HG02571 (cell line): ENCODE measurements around the gene PRIM2.
"Not testable (repeated sequence)": the region's sequence is repeated elsewhere in the genome, so short reads cannot be mapped to it uniquely, and the experiment has no call there.

ENCODE experiments used
- ATAC-seq: cut with Tn5 transposase; IDR thresholded peaks from one replicate; pipeline ENCODE4 v1.9.1; 2021; ENCODE audit warnings: mild to moderate bottlenecking, moderate library complexity; ENCODE audit not compliant: unreplicated experiment

PRIM2 gene

GRCh38 chr6:57579489-57579888 is 262.1 kb downstream of the PRIM2 start:
- ATAC-seq = not testable (repeated sequence)

GRCh38 chr6:57581586-57581985 is 264.2 kb downstream of the PRIM2 start:
- ATAC-seq = not testable (repeated sequence)

GRCh38 chr6:57601105-57601504 is 283.7 kb downstream of the PRIM2 start:
- not testable (repeated sequence) for ATAC-seq

- ATAC-seq = not testable (repeated sequence)
Measured at GRCh38 chr6:57605303-57605702, 287.9 kb downstream of the PRIM2 start.

GRCh38 chr6:57606331-57606730 is 288.9 kb downstream of the PRIM2 start:
- not testable (repeated sequence) for ATAC-seq

GRCh38 chr6:57610612-57611011 is 293.2 kb downstream of the PRIM2 start:
- ATAC-seq = not testable (repeated sequence)

GRCh38 chr6:57618959-57619358 is 301.5 kb downstream of the PRIM2 start:
- not testable (repeated sequence) for ATAC-seq

GRCh38 chr6:57631773-57632172 is 314.3 kb downstream of the PRIM2 start:
- ATAC-seq = not testable (repeated sequence)

GRCh38 chr6:57658526-57658925 is 341.1 kb downstream of the PRIM2 start:
- ATAC-seq = not testable (repeated sequence)

GRCh38 chr6:57659794-57660193 is 342.4 kb downstream of the PRIM2 start:
- not testable (repeated sequence) for ATAC-seq

GRCh38 chr6:57660940-57661339 is 343.5 kb downstream of the PRIM2 start:
- ATAC-seq = not testable (repeated sequence)

GRCh38 chr6:57668108-57668507 is 350.7 kb downstream of the PRIM2 start:
- not testable (repeated sequence) for ATAC-seq

- not testable (repeated sequence) for ATAC-seq
Measured at GRCh38 chr6:57671237-57671636, 353.8 kb downstream of the PRIM2 start.

GRCh38 chr6:57671937-57672627 is 354.7 kb downstream of the PRIM2 start:
- ATAC-seq = not testable (repeated sequence)

GRCh38 chr6:57673281-57673680 is 355.9 kb downstream of the PRIM2 start:
- not testable (repeated sequence) for ATAC-seq

- ATAC-seq = not testable (repeated sequence)
Measured at GRCh38 chr6:57675386-57675785, 358.0 kb downstream of the PRIM2 start.

GRCh38 chr6:57696382-57696781 is 379.0 kb downstream of the PRIM2 start:
- ATAC-seq = not testable (repeated sequence)
